Stimulated activated CD4-positive, alpha-beta T cell treated with anti-CD3 and anti-CD28 coated beads, Interleukin-2, amount 100 ng/mL, for 4 hours (primary cell): ENCODE data around the gene MICOS13.

Experiments
- DNase-seq: peaks from one replicate; pipeline ENCODE4 v3.0.0-alpha.2; 2020; ENCODE audit warnings: low read depth

Gene MICOS13

GRCh38 chr19:5667751-5668271 is 12.5 kb downstream of the MICOS13 start:
- DNase-seq = no peak

- no peak for DNase-seq
These were observed 13.2 kb downstream of the MICOS13 start for GRCh38 chr19:5666921-5667610.

- DNase-seq = no peak
These were observed 14.4 kb downstream of the MICOS13 start for GRCh38 chr19:5665781-5666513.

- no peak for DNase-seq
These were observed 15.8 kb downstream of the MICOS13 start for GRCh38 chr19:5664515-5664914.

- no peak for DNase-seq
These were observed 16.4 kb downstream of the MICOS13 start for GRCh38 chr19:5663904-5664303.

GRCh38 chr19:5661483-5661882 is 18.8 kb downstream of the MICOS13 start:
- no peak for DNase-seq

GRCh38 chr19:5655412-5655811 is 24.9 kb downstream of the MICOS13 start:
- DNase-seq = no peak

GRCh38 chr19:5654931-5655330 is 25.4 kb downstream of the MICOS13 start:
- no peak for DNase-seq

GRCh38 chr19:5652261-5652660 is 28.1 kb downstream of the MICOS13 start:
- no peak for DNase-seq

GRCh38 chr19:5651361-5651760 is 29.0 kb downstream of the MICOS13 start:
- no peak for DNase-seq

GRCh38 chr19:5648464-5648863 is 31.9 kb downstream of the MICOS13 start:
- DNase-seq = no peak

- no peak for DNase-seq
These were observed 33.6 kb downstream of the MICOS13 start for GRCh38 chr19:5646703-5647102.

- no peak for DNase-seq
These were observed 34.9 kb downstream of the MICOS13 start for GRCh38 chr19:5645409-5645808.

- no peak for DNase-seq
These were observed 36.3 kb downstream of the MICOS13 start for GRCh38 chr19:5644037-5644436.

- DNase-seq = no peak
These were observed 37.3 kb downstream of the MICOS13 start for GRCh38 chr19:5643060-5643459.

- no peak for DNase-seq
These were observed 38.1 kb downstream of the MICOS13 start for GRCh38 chr19:5642204-5642603.

GRCh38 chr19:5641171-5641570 is 39.1 kb downstream of the MICOS13 start:
- DNase-seq = no peak

GRCh38 chr19:5637971-5638370 is 42.3 kb downstream of the MICOS13 start:
- no peak for DNase-seq

- DNase-seq = no peak
These were observed 44.9 kb downstream of the MICOS13 start for GRCh38 chr19:5635427-5635826.

- no peak for DNase-seq
These were observed 47.7 kb downstream of the MICOS13 start for GRCh38 chr19:5632657-5633056.

- DNase-seq = no peak
These were observed 48.1 kb downstream of the MICOS13 start for GRCh38 chr19:5632241-5632612.

GRCh38 chr19:5631567-5632240 is 48.6 kb downstream of the MICOS13 start:
- DNase-seq = no peak

- no peak for DNase-seq
These were observed 51.3 kb downstream of the MICOS13 start for GRCh38 chr19:5628919-5629481.
